ENCODE results near the gene PCK1.

Gene PCK1

DNA sequence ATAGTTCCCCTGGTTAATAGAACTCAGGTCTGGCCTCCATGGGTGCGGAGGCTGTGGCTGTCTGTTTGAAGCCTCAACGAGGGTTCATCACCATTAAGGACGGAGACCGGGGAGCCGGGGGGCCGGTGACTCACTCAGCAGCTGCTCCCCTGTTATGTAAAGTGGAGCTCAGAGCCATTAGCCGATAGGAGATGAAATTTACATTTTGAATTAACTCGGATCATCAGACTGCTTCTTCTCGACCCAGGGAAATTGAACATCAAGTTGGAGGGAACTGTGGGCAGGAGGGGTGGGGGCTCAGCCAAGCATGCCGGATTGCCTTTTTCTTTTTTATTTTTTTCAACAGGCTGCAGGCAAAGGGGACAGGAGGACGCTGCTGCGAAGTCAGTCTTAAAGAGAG, 12.3 kb downstream of the PCK1 start:
- Histone ChIP-seq H3K9me3 (ENCODE audit: insufficient read depth, low read length) (peaks cover 6% of the 10 kb centered on the region; the same call in 1 of the 2 replicates), H3K36me3 (ENCODE audit: insufficient read depth, insufficient read length, low read length) (no peaks in the 10 kb centered on the region), H3K4me3 (ENCODE audit: insufficient read length, low read depth) (no peak overlapping the region), H3K9ac (ENCODE audit: insufficient read length, low read depth) (no peak overlapping the region), H3K4me1 (ENCODE audit: insufficient read depth, insufficient read length) (peaks cover 5% of the 10 kb centered on the region), H3K27me3 (ENCODE audit: insufficient read depth, insufficient read length) (peaks cover 4% of the 10 kb centered on the region)
- TF ChIP-seq ZNF274 (IDR thresholded peaks at IDR 0.05; ENCODE audit: low read depth, low read length) (no peak), SUZ12 (IDR thresholded peaks at IDR 0.05; ENCODE audit: extremely low read depth, insufficient read depth, insufficient read length) (no peak), YY1 (IDR thresholded peaks at IDR 0.05; ENCODE audit: insufficient read depth, insufficient read length) (no peak)
- DNase-seq (ENCODE audit: low read depth, low spot score), result peak; percentile 54

DNA sequence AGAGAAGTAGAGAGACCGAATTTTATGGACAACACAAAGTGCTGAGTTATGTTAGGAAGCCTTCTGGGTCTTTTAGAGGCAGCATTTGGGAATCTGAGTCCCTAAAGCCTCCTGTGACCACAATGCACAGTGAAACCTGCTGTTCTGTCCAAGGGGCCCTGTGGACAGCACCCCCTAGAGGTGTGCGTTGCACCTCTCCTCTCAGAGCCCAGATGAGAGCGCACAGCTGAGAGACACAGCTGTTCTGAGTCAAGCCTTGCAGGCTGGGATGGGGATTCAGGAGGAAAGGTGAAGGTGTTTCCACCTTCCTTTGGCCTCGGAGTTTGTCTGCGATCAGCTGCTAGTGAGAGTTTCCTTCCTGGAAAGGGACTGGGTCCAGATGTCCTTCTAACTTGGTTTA, 13.0 kb downstream of the PCK1 start:
- H3K4me3 ChIP-seq (ENCODE audit: insufficient read length, low read depth), result no peak overlapping the region
- peaks cover 9% of the 10 kb centered on the region for H3K27me3 ChIP-seq (ENCODE audit: insufficient read depth, insufficient read length)
- H3K9ac ChIP-seq (ENCODE audit: insufficient read length, low read depth), result no peak overlapping the region
- no peak for TF ChIP-seq YY1 (IDR thresholded peaks at IDR 0.05; ENCODE audit: insufficient read depth, insufficient read length)
- no peak for TF ChIP-seq SUZ12 (IDR thresholded peaks at IDR 0.05; ENCODE audit: extremely low read depth, insufficient read depth, insufficient read length)
- TF ChIP-seq ZNF274 (IDR thresholded peaks at IDR 0.05; ENCODE audit: low read depth, low read length), result no peak
- peaks cover 6% of the 10 kb centered on the region; the same call in 1 of the 2 replicates for H3K9me3 ChIP-seq (ENCODE audit: insufficient read depth, low read length)
- DNase-seq (ENCODE audit: low read depth, low spot score), result peak; percentile 46
- no peaks in the 10 kb centered on the region for H3K36me3 ChIP-seq (ENCODE audit: insufficient read depth, insufficient read length, low read length)
- H3K4me1 ChIP-seq (ENCODE audit: insufficient read depth, insufficient read length), result peaks cover 5% of the 10 kb centered on the region

DNA sequence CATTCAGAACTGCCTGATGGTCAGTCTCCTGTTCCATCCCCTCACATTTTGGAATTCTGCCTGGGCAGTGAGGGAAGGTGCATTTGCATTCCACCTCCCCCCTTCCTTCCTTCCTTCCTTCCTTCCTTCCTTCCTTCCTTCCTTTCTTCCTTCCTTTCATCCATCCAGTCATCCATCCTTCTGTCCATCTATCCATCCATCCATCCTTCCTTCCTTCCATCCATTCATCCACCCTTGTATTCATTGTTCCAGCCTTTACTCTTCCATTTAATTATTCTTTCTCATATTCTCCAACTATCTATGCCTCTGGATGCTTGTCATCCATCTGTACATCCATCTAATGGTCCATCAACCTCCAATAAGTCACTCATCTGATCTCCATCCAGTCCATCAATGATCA, 14.0 kb downstream of the PCK1 start:
- Histone ChIP-seq H3K4me3 (ENCODE audit: insufficient read length, low read depth) (no peak overlapping the region), H3K27me3 (ENCODE audit: insufficient read depth, insufficient read length) (peaks cover 9% of the 10 kb centered on the region), H3K9ac (ENCODE audit: insufficient read length, low read depth) (no peak overlapping the region), H3K9me3 (ENCODE audit: insufficient read depth, low read length) (peaks cover 6% of the 10 kb centered on the region; the same call in 1 of the 2 replicates), H3K36me3 (ENCODE audit: insufficient read depth, insufficient read length, low read length) (no peaks in the 10 kb centered on the region), H3K4me1 (ENCODE audit: insufficient read depth, insufficient read length) (peaks cover 5% of the 10 kb centered on the region)
- DNase-seq (ENCODE audit: low read depth, low spot score), result no peak
- TF ChIP-seq SUZ12 (IDR thresholded peaks at IDR 0.05; ENCODE audit: extremely low read depth, insufficient read depth, insufficient read length), result no peak
- no peak for TF ChIP-seq YY1 (IDR thresholded peaks at IDR 0.05; ENCODE audit: insufficient read depth, insufficient read length)

- H3K4me3 ChIP-seq (ENCODE audit: insufficient read length, low read depth), result no peak overlapping the region
- no peak for TF ChIP-seq ZNF274 (IDR thresholded peaks at IDR 0.05; ENCODE audit: low read depth, low read length)
- no peak for TF ChIP-seq YY1 (IDR thresholded peaks at IDR 0.05; ENCODE audit: insufficient read depth, insufficient read length)
- no peak for TF ChIP-seq SUZ12 (IDR thresholded peaks at IDR 0.05; ENCODE audit: extremely low read depth, insufficient read depth, insufficient read length)
- peaks cover 9% of the 10 kb centered on the region for H3K27me3 ChIP-seq (ENCODE audit: insufficient read depth, insufficient read length)
- no peak overlapping the region for H3K9ac ChIP-seq (ENCODE audit: insufficient read length, low read depth)
- peaks cover 6% of the 10 kb centered on the region; the same call in 1 of the 2 replicates for H3K9me3 ChIP-seq (ENCODE audit: insufficient read depth, low read length)
- H3K36me3 ChIP-seq (ENCODE audit: insufficient read depth, insufficient read length, low read length), result no peaks in the 10 kb centered on the region
- no peak for DNase-seq (ENCODE audit: low read depth, low spot score)
- H3K4me1 ChIP-seq (ENCODE audit: insufficient read depth, insufficient read length), result peaks cover 5% of the 10 kb centered on the region
These were observed 15.1 kb downstream of the PCK1 start for GRCh38 chr20:57576002-57576401.

DNA sequence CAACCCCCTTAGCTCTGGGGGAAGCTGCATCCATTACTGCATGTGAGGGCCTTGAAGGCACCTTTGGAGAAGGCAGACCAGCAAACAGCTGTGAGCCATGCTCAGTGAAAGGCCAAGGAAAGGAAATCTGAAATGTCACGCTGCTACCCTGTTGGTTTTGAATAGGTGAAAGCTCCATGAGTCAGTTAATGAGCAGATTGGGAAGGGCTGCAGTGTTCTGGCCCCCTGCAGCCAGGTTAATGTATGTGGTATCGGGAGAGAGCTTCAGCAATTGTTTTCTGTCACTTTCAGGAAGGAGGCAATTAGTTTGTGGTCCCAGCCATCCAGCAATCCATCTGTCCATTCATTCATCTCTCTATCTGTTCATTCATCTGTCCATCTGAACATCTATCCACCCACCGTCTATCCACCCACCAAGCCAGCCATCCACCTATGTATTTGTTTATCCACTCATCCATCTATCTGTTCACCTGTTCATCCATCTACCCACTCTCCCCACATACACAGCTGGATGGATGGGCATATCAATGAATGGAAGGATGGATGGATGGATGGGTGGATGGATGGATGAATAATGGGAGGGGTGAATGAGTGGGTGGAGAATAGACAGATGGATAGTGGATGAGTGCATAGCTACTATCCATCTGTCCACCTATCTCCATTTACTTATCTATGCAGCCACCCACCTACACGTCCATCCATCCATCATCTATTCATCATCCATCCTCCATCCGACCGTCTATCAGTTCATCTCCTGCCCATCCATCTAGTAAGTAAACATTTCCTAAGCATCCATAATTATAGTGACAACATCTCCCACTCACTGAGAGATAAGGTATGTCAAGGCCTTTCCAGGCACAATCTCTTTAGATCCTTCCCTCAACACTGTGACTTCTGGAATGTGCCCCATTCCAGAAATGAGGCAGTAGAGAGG, 16.0 kb downstream of the PCK1 start:
- TF ChIP-seq SUZ12 (IDR thresholded peaks at IDR 0.05; ENCODE audit: extremely low read depth, insufficient read depth, insufficient read length), result no peak
- no peak for TF ChIP-seq ZNF274 (IDR thresholded peaks at IDR 0.05; ENCODE audit: low read depth, low read length)
- no peak for TF ChIP-seq YY1 (IDR thresholded peaks at IDR 0.05; ENCODE audit: insufficient read depth, insufficient read length)
- Histone ChIP-seq H3K4me1 (ENCODE audit: insufficient read depth, insufficient read length) (peaks cover 7% of the 10 kb centered on the region), H3K9ac (ENCODE audit: insufficient read length, low read depth) (no peak overlapping the region), H3K27me3 (ENCODE audit: insufficient read depth, insufficient read length) (peaks cover 9% of the 10 kb centered on the region), H3K9me3 (ENCODE audit: insufficient read depth, low read length) (peaks cover 6% of the 10 kb centered on the region; the same call in 1 of the 2 replicates), H3K36me3 (ENCODE audit: insufficient read depth, insufficient read length, low read length) (no peaks in the 10 kb centered on the region), H3K4me3 (ENCODE audit: insufficient read length, low read depth) (no peak overlapping the region)
- no peak for DNase-seq (ENCODE audit: low read depth, low spot score)

DNA sequence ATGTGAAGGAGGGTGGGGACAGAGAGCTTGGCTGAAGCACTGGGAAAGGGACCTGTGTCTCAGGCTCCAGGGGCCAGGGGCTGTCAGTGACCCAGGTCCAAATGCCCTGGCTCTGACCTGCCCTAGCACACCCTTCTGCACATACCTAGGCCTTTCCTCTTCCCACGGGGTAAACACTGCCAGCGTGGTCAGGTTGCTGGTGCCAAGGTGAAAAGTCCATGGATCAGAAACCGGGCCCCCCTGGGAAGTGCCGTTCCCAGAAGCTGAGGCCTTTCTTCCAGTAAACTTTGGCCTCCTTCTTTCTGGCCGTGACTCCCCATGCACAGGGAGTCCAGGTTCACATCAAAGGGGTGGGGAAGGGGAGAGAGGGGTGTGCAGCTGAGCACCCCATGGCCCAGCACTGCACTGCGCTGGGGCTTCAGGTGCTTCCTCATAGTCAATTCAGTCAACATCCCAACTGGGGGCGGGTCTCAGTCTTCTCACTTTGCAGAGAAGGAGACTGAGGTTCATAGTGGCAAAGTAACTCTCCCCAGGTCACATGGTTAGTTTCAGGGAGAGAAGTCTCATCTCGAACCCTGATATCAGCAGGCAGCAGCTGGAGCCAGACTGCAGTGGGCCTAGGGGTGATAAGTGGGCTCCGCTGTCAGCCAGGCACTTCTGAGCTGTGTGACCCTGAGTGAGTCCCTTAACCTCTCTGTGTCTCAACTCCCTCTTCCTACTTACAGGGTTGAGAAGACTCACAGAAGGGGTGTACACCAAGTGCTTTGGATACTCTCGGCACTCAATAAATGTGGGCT, 17.0 kb downstream of the PCK1 start:
- Histone ChIP-seq H3K9me3 (ENCODE audit: insufficient read depth, low read length) (peaks cover 6% of the 10 kb centered on the region; the same call in 1 of the 2 replicates), H3K4me3 (ENCODE audit: insufficient read length, low read depth) (no peak overlapping the region), H3K4me1 (ENCODE audit: insufficient read depth, insufficient read length) (peaks cover 7% of the 10 kb centered on the region), H3K27me3 (ENCODE audit: insufficient read depth, insufficient read length) (peaks cover 5% of the 10 kb centered on the region), H3K9ac (ENCODE audit: insufficient read length, low read depth) (no peak overlapping the region), H3K36me3 (ENCODE audit: insufficient read depth, insufficient read length, low read length) (no peaks in the 10 kb centered on the region)
- TF ChIP-seq ZNF274 (IDR thresholded peaks at IDR 0.05; ENCODE audit: low read depth, low read length), result no peak
- no peak for TF ChIP-seq SUZ12 (IDR thresholded peaks at IDR 0.05; ENCODE audit: extremely low read depth, insufficient read depth, insufficient read length)
- TF ChIP-seq YY1 (IDR thresholded peaks at IDR 0.05; ENCODE audit: insufficient read depth, insufficient read length), result no peak
- DNase-seq (ENCODE audit: low read depth, low spot score), result no peak
